MCF 10A (cell line): ENCODE results near the gene PNLDC1. TPM values are rescaled to one million over a fixed set of nuclear protein-coding genes. Genes with fewer than 3 reads are reported as not detected.

Source experiments
- BruUV-seq: library from RNA; stranded (reverse); fragments of 400-500 nt; replicated peaks from 2 replicates; lab custom pipeline; 2021; lab: Mats Ljungman, UMichigan
- CTCF ChIA-PET: fragments of 300-600 bp; sonication (Branson Sonifier 250); formaldehyde crosslinking; extraction: SDS; loops from one replicate; lab custom pipeline; 2021; ENCODE audit warnings: antibody characterized with exemption, inconsistent platforms; lab: Yijun Ruan, JAX
- POLR2A ChIA-PET: fragments of 300-600, 350-650 bp; sonication (Branson Sonifier 250); formaldehyde crosslinking; extraction: SDS; loops from one replicate; lab custom pipeline; 2020; ENCODE audit warnings: antibody characterized with exemption, inconsistent platforms; lab: Yijun Ruan, JAX
- DNase-seq: peaks from one replicate; pipeline ENCODE4 v3.0.0-alpha.2; 2018; ENCODE audit not compliant: unreplicated experiment
- H3K27ac Mint-ChIP-seq: one replicate; pipeline ENCODE4 v1.8.0; 2022; ENCODE audit warnings: mild to moderate bottlenecking, low read depth, mixed read lengths; ENCODE audit not compliant: unreplicated experiment
- H3K27me3 Mint-ChIP-seq: one replicate; pipeline ENCODE4 v1.8.0; 2022; ENCODE audit warnings: mixed read lengths; ENCODE audit not compliant: insufficient read depth, unreplicated experiment
- H3K36me3 Mint-ChIP-seq: one replicate; pipeline ENCODE4 v1.8.0; 2022; ENCODE audit warnings: mild to moderate bottlenecking, moderate library complexity, mixed read lengths; ENCODE audit not compliant: insufficient read depth, unreplicated experiment
- H3K4me1 Mint-ChIP-seq: one replicate; pipeline ENCODE4 v1.8.0; 2022; ENCODE audit warnings: mixed read lengths; ENCODE audit not compliant: insufficient read depth, unreplicated experiment
- H3K4me3 Mint-ChIP-seq: one replicate; pipeline ENCODE4 v1.8.0; 2022; ENCODE audit warnings: mild to moderate bottlenecking, moderate library complexity, mixed read lengths; ENCODE audit not compliant: unreplicated experiment
- H3K9me3 Mint-ChIP-seq: one replicate; pipeline ENCODE4 v1.8.0; 2022; ENCODE audit warnings: mixed read lengths; ENCODE audit not compliant: unreplicated experiment
- intact Hi-C: fragments of 100-400 bp; cut with micrococcal nuclease; formaldehyde crosslinking; loops from 2 replicates; pipeline ENCODE4 v1.14.1; 2022
- total RNA-seq: library from RNA; stranded (reverse); gene quantifications from 2 replicates; pipeline ENCODE4 v1.2.3, GENCODE V29; 2022
- TF ChIP-seq, protein P1 (sequence below): fragments of 200-600 bp; IDR thresholded peaks from one replicate; pipeline ENCODE4 v1.8.0; 2022; ENCODE audit warnings: antibody characterized with exemption, mild to moderate bottlenecking; ENCODE audit not compliant: unreplicated experiment

PNLDC1 gene
- total RNA-seq, 1 experiment from 2014 or later: not detected

DNA sequence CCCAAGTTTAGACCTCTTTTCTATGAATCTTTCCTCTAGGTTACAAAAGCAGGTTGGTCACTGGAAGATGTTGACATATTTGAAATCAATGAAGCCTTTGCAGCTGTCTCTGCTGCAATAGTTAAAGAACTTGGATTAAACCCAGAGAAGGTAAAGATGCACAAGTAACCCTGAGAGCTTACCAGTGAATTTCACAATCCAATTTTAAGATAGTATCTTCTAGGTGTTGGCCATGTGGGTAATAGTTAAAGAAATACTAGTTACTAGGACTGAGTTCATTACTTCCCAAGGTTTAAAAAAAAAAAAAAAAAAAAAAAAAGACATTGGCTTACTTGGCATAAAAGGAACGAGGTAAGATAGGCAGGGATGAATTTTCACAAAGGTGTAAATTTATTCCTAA, 21.9 kb upstream of the PNLDC1 start:
- POLR2A ChIA-PET: interaction anchor here (0.6 to 5.5 kb wide), 4 partner anchors 12 to 51 kb away, joined by 3 to 33 read pairs (median 4); partner anchors contain the start of genes MRPL18, TCP1 and WTAP
- H3K36me3 Mint-ChIP-seq: peaks cover 97% of the 10 kb centered on the region
- peak overlapping the region; percentile 18 for H3K27ac Mint-ChIP-seq

DNA sequence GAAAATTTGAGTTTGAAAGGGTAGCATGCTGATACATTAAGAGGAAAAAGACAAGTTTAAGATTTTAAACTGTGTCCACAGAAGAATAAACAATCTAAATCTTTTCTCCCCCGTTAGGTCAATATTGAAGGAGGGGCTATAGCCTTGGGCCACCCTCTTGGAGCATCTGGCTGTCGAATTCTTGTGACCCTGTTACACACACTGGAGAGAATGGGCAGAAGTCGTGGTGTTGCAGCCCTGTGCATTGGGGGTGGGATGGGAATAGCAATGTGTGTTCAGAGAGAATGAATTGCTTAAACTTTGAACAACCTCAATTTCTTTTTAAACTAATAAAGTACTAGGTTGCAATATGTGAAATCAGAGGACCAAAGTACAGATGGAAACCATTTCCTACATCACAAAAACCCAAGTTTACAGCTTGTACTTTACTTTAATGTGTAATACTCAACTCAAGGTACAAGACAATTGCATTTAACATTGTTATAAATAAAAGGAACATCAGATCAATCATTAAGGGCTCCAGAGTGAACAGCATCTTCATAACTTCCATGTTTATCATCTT, 21.5 kb upstream of the PNLDC1 start:
- intact Hi-C loops: no loop called here
- POLR2A ChIA-PET: interaction anchor here (0.6 to 5.5 kb wide), 5 partner anchors 8 to 52 kb away, joined by 3 to 33 read pairs (median 4); partner anchors contain the start of genes MRPL18, TCP1 and WTAP
- Mint-ChIP-seq H3K27ac (peak overlapping the region; percentile 18), H3K27me3 (no peaks in the 10 kb centered on the region), H3K9me3 (no peaks in the 10 kb centered on the region), H3K36me3 (peaks cover 97% of the 10 kb centered on the region), H3K4me3 (no peak overlapping the region), H3K4me1 (peaks cover 15% of the 10 kb centered on the region)
- DNase-seq: no peak
- CTCF ChIA-PET: no interaction called here
- TSS peak; percentile 49 for BruUV-seq
- TF ChIP-seq, protein P1, sequence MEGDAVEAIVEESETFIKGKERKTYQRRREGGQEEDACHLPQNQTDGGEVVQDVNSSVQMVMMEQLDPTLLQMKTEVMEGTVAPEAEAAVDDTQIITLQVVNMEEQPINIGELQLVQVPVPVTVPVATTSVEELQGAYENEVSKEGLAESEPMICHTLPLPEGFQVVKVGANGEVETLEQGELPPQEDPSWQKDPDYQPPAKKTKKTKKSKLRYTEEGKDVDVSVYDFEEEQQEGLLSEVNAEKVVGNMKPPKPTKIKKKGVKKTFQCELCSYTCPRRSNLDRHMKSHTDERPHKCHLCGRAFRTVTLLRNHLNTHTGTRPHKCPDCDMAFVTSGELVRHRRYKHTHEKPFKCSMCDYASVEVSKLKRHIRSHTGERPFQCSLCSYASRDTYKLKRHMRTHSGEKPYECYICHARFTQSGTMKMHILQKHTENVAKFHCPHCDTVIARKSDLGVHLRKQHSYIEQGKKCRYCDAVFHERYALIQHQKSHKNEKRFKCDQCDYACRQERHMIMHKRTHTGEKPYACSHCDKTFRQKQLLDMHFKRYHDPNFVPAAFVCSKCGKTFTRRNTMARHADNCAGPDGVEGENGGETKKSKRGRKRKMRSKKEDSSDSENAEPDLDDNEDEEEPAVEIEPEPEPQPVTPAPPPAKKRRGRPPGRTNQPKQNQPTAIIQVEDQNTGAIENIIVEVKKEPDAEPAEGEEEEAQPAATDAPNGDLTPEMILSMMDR: no peak

More for the DNA sequence above, 21.9 kb upstream of the PNLDC1 start:
- Mint-ChIP-seq H3K9me3 (no peaks in the 10 kb centered on the region), H3K4me3 (no peak overlapping the region), H3K4me1 (peaks cover 14% of the 10 kb centered on the region), H3K27me3 (no peaks in the 10 kb centered on the region)
- TF ChIP-seq, protein P1: no peak
- intact Hi-C loops: no loop called here
- CTCF ChIA-PET: no interaction called here
- DNase-seq: no peak
- BruUV-seq: no TSS peak

DNA sequence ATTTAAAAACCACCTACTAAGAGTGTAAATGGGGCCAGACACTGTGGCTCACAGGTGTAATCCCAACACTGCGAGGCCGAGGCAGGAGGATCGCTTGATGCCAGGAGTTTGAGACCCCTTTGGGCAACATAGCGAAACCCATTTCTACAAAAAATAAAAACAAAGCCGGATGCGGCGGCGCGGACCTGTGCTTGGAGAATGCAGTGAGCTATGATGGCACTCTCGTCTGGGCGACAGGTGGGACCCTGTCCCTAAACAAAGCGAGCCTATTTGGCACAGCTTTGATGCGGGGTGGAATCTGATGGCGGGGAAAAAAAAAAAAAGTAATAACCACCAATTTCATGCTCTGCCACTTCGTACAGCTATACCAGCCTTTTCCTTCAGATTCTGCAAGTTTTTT, 11.8 kb upstream of the PNLDC1 start:
- ChIA-PET CTCF (interaction anchor here (0.6 to 1.4 kb wide), 6 partner anchors 65 to 355 kb away, joined by 3 to 5 read pairs (median 5); no protein-coding TSS in a partner anchor), POLR2A (interaction anchor here (0.6 to 8.8 kb wide), 19 partner anchors 8 to 1613 kb away, joined by 3 to 198 read pairs (median 8); partner anchors contain the start of genes ACAT2, PNLDC1, SOD2 and WTAP)
- peaks cover 81% of the 10 kb centered on the region for H3K36me3 Mint-ChIP-seq
- H3K27ac Mint-ChIP-seq: peak overlapping the region; percentile 98
- intact Hi-C loops: loop anchor here (5.0 kb wide), 1 partner anchor 254 kb away; no protein-coding TSS in a partner anchor
- DNase-seq: no peak
- BruUV-seq: no TSS peak
- no peaks in the 10 kb centered on the region for H3K9me3 Mint-ChIP-seq
- no peaks in the 10 kb centered on the region for H3K27me3 Mint-ChIP-seq
- peak overlapping the region; percentile 99 for H3K4me3 Mint-ChIP-seq
- peaks cover 27% of the 10 kb centered on the region for H3K4me1 Mint-ChIP-seq
- TF ChIP-seq, protein P1: no peak

DNA sequence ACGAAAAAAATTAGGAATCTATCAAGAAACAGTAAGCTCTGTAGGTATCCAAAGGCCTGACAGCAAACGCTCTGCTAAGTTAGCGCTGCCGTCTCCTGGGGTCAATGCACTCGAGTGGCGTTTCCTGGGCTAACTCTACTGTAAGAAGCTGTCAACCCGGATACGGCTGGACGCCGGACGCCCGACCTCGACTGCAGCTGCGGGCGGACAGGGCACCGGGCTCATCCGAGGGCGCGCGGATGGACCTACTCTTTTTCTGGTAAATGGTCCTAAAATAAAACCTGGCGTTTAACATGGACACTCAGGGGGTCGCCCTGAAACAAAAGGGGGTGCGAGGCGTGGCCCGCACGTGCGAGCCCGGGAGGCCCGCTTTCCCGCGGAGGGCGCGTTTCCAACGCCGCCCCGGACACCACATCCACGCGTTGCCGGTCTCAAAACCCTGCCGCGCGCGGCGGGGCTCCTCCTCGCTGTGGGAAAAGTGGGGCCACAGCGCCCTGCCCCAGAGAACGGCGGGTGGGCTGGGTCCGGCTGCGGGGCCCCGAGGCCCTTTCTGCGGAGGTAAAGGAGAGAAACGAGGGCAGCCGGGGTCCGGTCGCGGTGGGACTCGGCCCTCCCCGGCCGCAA, 11.2 kb upstream of the PNLDC1 start:
- Mint-ChIP-seq H3K36me3 (peaks cover 81% of the 10 kb centered on the region), H3K4me1 (peaks cover 27% of the 10 kb centered on the region), H3K4me3 (peak overlapping the region; percentile 99), H3K9me3 (no peaks in the 10 kb centered on the region), H3K27me3 (no peaks in the 10 kb centered on the region), H3K27ac (peak overlapping the region; percentile 98)
- ChIA-PET CTCF (interaction anchor here (0.6 to 1.4 kb wide), 7 partner anchors 64 to 356 kb away, joined by 3 to 5 read pairs (median 5); no protein-coding TSS in a partner anchor), POLR2A (interaction anchor here (0.7 to 8.8 kb wide), 17 partner anchors 9 to 749 kb away, joined by 3 to 198 read pairs (median 9); partner anchors contain the start of genes ACAT2, PNLDC1, SOD2 and WTAP)
- TF ChIP-seq, protein P1: no peak
- intact Hi-C loops: loop anchor here (1.0 to 5.0 kb wide), 3 partner anchors 62 to 253 kb away; partner anchors contain the start of gene WTAP
- DNase-seq: peak; percentile 43
- TSS peak; percentile 36 for BruUV-seq
